GM12874 (cell line): ENCODE results near the gene CX3CL1.

ENCODE experiments used
- TF ChIP-seq, protein P1 (sequence below): IDR thresholded peaks from 2 replicates; pipeline ENCODE4 v1.5.1; 2011; ENCODE audit warnings: low read depth, mild to moderate bottlenecking, control low read depth, low read length, moderate library complexity; ENCODE audit not compliant: insufficient read depth

Gene CX3CL1

DNA sequence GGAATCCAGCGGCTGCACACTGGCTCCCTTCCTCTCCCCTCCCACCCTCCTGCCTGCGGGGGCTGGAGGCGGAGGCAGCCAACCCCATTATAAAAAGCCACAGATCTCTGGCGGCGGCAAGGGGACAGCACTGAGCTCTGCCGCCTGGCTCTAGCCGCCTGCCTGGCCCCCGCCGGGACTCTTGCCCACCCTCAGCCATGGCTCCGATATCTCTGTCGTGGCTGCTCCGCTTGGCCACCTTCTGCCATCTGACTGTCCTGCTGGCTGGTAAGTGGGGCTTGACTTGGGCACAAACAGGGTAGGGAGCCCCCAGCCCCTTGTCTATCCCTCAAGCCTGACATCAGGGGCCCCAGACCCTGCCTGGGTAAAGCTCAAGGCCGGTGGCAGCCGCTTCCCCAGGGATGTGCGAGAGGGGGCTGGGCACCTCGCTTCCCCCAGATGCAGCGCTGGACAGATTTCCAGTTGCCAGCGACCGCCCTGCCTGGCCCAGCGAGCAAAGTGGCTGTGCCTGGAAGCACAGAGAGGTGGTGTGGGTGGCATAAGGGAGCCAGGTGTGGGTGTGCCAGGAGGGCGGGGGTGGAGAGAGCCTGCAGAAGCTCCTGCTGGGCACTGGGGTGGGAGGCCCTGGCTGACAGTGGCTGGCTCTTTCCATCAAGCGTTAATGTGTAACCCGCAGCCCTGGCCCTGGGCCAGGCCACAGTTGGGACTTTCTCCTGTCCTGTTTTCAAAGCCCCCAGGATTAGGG is at the start of gene CX3CL1:
CX3CL1 (plus strand) TSS at position 119 of the 745 bp plus-strand sequence; CDS start at position 198, 79 bp downstream.
- TF ChIP-seq, protein P1, sequence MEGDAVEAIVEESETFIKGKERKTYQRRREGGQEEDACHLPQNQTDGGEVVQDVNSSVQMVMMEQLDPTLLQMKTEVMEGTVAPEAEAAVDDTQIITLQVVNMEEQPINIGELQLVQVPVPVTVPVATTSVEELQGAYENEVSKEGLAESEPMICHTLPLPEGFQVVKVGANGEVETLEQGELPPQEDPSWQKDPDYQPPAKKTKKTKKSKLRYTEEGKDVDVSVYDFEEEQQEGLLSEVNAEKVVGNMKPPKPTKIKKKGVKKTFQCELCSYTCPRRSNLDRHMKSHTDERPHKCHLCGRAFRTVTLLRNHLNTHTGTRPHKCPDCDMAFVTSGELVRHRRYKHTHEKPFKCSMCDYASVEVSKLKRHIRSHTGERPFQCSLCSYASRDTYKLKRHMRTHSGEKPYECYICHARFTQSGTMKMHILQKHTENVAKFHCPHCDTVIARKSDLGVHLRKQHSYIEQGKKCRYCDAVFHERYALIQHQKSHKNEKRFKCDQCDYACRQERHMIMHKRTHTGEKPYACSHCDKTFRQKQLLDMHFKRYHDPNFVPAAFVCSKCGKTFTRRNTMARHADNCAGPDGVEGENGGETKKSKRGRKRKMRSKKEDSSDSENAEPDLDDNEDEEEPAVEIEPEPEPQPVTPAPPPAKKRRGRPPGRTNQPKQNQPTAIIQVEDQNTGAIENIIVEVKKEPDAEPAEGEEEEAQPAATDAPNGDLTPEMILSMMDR, result no peak

DNA sequence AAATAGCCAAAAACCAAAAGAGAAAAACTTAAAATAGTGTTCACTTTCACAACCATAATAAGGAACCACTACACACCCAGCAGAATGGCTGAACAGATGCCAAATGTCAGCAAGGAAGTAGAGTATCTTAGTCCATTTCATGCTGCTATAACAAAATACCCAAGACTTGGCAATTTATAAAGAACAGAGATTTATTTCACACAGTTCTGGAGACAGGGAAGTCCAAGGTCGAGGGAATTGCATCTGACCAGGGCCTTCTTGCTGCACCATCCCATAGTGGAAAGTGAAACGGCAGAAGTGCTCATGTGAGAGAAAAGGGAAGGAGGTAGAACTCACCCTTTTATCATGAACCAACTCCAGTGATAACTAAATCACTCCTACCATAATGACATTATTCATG is 47.5 kb upstream of the CX3CL1 start:
- TF ChIP-seq, protein P1, result no peak

DNA sequence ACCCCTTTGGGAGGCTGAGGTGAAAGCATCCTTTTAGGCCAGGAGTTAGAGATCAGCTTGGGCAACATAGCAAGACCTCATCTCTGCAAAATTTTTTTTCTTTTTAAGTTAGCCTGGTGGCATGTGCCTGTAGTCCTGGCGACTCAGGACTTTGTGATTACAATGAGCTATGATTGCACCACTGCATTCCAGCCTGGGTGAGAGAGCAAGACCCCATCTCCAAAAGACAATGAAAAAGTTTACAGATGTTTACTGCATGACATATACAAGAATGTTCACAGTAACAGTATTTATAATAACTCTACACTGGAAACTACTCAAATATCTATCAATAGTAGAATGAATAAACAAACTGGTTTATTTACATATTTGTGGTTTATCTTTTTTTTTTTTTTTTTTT is 46.8 kb upstream of the CX3CL1 start:
- TF ChIP-seq, protein P1, result no peak

DNA sequence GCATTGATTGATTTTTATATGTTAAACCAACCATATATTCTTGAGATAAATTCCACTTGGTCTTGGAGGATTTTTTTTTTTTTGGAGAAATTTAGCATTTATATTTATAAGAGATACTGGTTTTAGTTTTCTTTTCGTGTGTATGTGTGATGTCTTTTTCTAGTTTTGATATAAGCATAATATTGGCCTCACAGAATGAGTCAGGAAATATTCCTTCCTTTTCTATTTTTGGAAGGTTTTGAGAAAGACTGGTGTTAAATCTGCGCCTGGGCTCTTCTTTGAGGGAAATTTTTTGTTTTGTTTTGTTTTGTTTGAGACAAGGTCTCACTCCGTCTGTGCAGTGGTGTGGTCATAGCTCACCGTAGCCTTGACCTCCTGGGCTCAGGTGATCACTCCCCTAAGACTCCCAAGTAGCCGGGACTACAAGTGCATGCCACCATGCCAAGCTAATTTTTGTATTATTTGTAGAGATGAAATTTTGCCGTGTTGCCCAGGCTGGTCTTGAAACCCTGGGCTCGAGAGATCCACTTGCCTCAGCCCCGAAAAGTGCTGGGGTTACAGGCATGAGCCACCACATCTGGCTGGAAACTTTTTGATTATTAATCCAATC is 42.5 kb upstream of the CX3CL1 start:
- TF ChIP-seq, protein P1, result no peak

DNA sequence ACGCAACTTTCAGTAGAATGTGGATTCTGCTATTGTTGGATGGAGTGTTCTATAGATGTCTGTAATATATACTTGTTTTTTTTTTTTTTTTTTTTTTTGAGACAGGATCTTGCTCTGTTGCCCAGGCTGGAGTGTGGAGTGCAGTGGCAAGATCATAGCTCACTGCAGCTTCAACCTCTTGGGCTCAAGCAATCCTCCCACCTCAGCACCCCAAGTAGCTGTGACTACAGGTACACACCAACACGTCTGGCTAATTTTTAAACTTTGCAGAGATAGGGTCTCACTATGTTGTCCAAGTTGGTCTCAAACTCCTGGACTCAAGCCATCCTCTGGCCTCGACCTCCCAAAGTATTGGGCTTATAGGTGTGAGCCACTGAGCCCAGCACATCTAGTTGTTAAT is 40.9 kb upstream of the CX3CL1 start:
- TF ChIP-seq, protein P1, result no peak

DNA sequence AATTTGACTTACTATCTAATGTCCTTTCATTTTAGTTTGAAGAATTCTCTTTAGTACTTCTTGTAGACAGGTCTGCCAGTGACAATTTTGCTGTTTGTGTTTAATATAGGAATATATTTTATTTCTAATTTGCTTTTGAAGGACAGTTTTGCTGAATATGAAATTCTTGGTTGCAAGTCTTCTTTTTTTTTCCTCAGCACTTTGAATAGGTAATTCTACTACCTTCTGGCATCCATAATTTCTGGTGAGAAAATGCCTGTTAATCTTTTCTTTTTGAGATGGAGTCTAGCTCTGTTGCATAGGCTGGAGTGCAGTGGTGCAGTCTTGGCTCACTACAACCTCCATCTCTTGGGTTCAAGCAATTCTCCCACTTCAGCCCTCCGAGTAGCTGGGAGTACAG is 38.9 kb upstream of the CX3CL1 start:
- TF ChIP-seq, protein P1, result no peak

DNA sequence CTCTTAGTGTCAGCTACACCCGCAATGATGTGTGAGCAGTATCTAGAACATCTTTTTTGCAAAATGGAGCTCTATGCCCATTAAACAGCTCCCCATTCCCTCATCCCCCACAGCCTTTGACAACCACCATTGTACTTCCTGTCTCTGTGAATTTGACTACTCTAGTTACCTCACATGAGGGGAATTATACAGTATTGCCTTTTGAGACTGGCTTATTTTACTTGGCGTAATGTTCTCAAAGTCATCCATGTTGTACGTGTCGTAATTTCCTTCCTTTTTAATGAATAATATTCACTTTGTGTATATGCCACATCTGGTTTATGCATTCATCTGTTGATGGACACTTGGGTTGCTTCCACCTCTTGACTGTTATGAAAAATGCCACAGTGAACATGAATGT is 36.9 kb upstream of the CX3CL1 start:
- TF ChIP-seq, protein P1, result no peak
